Measurements from ENCODE around the gene DPP7.
"Not testable (repeated sequence)": the region's sequence is repeated elsewhere in the genome, so short reads cannot be mapped to it uniquely, and the experiment has no call there.

The DPP7 gene

DNA sequence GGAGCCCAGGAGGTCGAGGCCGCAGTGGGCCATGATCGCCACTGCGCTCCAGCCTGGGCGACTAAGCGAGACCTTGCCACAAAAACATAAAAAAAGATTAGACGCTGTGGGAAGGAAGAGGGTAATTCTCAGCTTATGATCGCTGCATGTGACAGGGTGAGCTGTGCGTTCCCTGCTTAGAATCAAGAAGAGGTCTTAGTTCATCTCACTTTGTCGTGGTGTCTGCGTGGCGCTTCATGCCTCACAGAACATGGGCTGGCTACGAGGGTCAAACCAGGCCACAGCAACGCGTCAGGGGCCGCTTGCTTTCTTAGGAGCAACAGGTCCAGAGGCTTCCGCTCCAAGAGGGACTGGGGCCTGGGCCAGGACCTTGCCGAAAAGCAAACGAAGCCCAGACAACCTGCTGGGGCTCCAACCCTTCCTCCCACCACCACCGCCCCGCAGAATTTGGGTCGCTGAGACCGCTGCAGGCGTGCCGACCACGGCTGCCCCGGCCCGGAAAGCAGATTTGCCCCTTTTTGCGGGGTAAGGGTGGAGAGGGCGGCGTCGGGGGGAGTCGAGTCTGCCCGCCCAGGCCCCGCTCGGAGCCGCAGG lies 14.4 kb upstream of the DPP7 start:
- peak; percentile 37 for DNase-seq

DNA sequence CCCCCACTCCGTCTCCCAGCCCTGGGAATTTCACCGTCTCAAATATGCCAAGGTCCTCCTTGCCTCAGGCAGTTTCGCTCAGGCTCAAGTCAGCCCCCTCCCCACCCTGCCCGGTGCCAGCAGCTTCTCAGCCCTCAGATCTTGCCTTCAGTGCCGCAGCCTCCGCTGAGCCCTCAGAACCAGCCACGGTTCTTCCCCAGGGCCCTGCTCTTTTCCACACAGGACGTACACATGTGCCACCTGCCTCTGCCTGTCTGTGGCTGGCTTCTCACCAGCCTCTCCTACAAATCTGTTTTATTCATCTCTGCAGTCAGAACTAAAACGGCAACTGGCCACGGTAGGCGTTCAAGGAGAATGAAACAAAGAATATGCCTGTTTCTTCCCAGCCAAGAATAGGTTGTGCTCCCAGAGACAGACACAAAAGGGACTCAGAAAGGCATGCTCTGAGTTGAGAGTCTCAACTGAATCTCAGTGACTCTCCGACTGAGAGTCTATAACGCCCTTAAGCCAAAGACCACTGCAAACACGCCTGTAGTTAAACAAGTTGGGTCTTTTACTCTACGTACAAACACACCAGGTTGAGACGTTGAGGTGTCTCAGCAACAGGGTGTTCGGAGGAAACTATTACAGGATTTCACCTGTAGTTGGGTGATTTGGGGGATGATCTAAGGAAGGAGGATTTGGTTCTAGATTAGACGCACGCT lies 13.8 kb upstream of the DPP7 start:
- no peak for DNase-seq

DNA sequence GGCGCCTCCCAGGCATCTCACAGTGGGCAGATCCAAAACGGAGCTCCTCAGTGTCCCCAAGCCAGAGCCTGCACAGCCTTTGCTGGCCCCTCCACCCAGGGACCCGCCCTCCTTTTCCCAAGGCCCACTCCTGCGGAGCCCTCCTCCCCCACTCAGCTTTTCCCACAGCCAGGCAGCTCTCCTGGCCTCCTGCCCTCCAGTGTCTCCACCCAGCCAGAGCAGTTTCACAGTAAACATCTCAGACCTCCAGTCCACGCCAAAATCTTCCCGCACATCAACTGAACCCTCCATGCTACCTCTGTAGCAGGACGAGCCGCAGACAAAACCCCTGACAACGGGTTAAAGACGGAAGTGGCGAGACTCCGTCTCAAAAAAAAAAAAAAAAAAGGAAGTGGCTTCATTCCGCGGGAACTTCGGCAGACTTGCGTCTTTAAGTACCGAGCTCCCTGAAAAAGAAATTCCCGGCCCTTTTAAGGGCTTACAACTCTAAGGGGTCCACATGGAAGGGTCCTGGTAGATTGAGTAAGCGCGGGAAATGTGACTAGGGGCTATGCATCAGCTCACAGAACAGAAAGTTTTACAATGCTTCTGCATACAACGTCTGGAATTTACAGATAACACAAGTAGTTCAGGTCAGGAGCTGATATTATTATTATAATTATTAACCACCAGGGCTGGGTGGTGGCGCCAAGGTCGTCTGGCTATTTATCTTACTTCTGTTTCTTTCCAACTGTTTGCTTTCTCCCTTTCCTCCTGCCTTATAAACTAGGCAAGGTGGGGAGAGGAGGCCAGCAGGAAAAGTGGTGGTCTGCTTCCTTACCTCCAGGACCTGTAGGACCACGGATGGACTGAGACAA lies 13.0 kb upstream of the DPP7 start:
- no peak for DNase-seq

DNA sequence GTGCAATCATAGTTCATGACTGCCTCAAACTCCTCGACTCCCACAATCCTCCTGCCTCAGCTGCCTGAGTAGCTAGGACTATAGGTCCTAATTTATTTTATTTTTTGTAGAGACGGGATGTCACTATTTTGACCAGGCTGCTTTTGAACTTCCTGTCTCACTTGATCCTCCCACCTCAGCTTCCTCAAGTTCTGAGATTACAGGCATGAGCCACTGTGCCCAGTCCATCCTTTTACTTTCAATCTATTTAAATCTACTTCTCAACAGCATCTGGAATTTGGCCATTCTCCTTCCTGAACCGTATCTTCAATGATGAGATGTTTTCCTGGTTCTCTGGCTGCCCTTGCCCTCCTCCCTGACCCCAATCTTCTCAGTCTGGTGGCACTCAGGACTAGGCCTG lies 12.3 kb upstream of the DPP7 start:
- DNase-seq = no peak

DNA sequence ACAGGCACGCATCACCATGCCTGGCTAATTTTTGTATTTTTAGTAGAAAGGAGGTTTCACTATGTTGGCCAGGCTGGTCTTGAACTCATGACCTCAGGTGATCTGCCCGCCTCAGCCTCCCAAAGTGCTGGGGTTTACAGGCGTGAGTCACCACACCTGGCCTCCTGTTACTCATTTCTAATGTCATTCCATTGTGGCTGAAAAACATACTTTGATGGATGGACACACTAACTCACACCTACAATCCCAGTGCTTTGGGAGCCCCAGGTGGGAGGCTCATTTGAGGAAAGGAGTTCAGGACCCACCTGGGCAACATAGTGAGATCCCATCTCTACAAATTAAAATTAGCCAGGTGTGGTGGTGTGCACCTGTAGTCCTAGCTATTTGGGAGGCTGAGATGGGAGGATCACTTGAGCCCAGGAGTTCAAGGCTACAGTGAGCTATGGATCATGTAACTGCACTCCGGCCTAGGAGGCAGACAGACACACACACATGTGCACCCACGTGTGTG lies 9.5 kb upstream of the DPP7 start:
- DNase-seq = not testable (repeated sequence)

DNA sequence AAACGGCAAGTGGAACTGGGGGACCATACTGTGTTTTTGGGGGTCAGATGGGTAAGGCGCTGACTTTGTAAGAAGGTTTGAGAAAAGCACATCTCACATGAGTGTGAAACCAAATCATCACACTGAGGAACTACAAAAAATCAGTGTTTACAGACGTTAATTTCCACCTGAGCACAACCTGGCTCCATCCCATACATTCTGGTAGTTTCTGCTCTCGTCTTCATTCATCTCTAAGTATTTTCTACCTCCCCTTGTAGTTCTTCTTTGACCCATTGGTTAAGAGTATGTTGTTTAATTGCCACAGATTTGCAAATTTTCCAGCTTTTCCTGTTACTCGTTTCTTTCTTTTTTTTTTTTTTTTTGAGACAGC lies 8.9 kb upstream of the DPP7 start:
- no peak for DNase-seq

DNA sequence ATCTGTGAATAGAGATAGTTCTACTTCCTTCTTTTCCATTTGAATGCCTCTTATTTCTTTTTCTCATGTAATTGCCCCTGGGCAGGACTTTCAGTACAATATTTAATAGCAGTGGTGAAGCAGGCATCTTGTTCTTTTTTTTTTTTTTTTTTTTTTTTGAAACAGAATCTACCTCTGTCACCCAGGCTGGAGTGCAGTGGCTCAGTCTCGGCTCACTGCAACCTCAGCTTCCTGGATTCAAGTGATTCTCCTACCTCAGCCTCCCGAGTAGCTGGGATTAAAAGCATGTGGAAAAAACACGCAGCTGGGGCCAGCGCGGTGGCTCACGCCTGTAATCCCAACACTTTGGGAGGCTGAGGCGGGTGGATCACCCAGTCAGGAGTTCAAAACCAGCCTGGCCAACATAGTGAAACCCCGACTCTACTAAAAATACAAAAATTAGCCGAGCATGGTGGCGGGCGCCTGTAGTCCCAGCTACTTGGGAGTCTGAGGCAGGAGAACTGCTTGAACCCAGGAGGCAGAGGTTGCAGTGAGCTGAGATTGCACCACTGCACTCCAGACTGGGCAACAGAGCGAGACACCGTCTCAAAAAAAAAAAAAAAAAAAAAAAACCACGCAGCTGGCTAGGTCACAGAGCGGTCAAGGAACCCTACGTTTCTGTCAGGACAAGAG lies 8.4 kb upstream of the DPP7 start:
- not testable (repeated sequence) for DNase-seq

DNA sequence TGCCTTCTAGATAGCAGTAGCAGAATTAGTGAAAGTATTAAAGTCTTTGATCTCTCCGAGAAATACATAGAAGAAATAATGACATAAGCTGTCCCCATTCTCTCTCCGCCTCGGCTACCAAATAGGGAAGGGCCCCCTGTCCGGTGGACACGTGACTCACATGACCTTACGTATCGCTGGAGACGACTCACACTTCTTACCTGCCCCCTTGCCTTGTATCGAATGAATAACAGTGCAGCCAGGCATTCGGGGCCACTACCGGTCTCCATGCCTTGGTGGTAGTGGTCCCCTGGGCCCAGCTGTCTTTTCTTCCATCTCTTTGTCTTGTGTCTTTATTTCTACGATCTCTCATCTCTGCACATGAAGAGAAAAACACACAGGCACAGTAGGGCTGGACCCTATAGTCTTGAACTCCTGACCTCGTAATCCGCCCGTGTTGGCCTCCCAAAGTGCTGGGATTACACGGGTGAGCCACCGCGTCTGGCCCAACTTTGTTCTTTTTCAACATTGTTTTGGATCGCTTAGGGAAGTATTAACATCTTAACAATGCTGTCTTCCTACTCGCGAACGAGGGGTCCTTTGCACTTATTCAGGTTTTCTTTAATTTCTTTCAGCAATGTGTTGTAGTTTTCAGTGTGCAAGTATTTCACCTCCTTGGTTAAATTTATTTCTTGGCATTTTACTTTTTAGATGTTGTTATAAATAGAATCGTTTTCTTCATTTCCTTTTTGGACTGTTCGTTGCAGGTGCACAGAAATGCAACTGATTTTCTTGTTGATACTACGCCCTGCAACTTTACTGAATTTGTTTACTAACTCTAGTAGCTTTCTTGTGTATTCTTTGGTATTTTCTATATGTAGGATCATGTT lies 7.6 kb upstream of the DPP7 start:
- DNase-seq = not testable (repeated sequence)

DNA sequence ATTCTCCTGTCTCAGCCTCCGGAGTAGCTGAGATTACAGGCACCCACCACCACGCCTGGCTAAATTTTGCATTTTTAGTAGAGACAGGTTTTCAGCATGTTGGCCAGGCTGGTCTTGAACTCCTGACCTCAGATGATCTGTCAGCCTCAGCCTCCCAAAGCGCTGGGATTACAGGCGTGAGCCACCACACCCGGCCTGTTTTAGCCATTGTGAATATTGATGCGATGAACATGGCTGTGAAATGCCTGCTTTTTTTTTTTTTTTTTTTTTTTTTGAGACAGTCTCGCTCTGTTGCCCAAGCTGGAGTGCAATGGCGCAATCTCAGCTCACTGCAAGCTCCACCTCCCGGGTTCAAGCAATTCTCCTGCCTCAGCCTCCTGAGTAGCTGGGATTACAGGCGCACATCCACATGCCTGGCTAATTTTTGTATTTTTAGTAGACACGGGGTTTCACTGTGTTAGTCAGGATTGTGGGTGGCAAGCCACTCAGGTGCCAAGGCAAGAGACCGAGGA lies 3.6 kb upstream of the DPP7 start:
- not testable (repeated sequence) for DNase-seq

DNA sequence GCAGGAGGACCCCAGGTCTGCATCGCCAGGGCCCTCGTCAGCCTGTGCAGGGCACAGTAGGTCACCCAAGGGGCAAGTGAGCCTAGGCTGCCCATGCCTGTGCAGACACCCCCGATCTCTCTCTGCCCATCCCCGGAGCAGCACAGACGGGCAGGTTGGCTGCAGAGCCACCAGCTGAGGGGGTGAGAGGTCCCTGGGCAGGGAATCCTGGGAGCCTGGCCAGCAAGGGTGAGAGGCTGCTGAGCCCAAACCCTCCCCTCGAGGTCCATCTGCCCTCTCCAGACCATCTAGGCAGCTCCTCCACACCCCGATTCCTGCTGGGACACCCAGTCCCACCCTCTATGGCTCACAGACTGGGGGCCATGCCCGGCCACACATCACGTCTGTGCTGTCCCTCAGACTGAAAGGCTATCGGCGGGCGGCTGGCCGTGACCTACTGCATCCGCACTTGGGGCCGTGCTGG lies 2.8 kb upstream of the DPP7 start:
- DNase-seq = no peak

DNA sequence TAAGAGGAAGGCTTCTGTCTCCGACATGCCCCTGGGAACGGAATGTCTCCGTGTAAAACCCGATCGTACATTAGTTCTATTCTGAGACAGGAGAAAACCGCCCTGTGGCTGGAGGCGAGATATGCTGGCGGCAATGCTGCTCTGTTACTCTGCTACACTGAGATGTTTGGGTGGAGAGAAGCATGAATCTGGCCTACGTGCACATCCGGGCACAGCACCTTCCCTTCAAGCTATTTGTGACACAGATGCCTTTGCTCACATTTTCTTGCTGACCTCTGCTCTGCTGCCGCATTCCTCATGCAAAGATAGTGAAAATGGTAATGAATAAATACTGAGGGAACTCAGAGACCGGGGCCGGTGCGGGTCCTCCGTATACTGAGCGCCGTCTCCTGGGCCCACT lies 2.2 kb upstream of the DPP7 start:
- DNase-seq = no peak

DNA sequence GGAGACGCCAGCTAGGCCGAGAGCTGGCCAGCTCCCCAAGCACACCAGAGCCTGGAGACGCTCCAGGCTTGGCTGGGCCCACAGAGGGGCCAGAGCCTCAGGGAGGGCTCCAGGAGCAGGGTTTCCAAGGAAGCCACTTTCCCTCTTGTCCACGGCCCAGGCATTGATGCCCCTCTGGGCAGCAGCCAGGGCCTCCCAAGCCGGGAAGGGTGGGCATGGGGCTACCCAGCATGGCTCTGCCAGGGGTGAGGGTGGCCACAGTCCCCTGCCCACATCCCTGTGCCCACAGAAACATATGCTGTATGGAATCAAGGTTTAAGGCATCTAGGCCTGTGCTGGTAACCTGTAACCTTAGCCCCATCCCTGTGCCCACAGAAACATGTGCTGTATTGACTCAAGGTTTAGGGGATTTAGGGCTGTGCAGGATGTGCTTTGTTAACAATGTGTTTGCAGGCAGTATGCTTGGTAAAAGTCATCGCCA lies 1.5 kb upstream of the DPP7 start:
- no peak for DNase-seq

DNA sequence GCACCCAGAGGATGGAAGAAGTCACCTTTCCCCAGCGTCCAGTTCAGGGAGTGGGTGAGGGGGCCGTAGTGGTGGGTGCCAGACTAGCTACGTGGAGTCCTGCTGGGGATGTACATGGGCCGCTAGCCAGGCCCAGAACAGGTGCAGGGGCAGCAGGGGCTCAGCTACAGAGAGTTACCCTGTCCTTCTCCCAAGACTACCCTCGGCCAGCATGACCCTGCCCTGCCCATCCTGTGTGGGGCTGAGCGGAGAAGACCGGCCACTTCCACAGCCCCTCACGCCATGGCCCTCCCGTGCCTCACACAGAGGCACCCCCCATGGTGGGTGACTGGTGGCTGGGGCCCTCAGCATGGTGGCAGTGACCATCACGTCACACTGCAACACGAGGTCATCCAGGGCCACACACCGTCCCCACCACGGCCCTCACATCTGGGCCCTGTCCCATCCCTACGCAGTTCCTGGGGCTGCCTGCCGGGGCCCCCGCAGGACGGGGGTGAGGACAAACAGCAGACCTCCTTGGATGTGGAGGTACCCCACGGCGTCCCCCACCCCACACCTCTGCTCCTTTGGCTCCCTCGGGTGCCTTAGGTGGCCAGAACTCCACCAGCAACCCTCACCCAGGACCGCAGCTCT lies 977 bp upstream of the DPP7 start:
- DNase-seq = no peak

DNA sequence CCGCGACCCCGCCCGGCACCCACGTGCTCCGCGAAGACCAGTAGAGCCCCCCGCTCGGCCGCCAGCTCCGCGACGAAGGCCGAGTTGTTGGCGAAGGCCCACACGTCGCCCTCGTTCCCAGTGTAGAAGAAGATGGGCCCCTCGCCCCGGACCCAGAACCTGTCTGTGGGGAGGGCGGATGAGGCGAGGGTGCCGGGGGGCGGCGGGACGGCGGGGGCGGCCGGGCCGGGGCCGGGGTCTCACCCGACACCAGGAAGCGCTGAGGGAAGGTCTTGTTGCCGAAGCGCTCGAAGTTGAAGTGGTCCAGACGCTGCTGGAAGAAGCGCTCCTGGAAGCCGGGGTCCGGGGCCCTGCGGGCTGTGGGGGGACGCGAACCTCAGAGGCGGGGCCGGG lies 317 bp downstream of the DPP7 start:
- peak; percentile 66 for DNase-seq

DNA sequence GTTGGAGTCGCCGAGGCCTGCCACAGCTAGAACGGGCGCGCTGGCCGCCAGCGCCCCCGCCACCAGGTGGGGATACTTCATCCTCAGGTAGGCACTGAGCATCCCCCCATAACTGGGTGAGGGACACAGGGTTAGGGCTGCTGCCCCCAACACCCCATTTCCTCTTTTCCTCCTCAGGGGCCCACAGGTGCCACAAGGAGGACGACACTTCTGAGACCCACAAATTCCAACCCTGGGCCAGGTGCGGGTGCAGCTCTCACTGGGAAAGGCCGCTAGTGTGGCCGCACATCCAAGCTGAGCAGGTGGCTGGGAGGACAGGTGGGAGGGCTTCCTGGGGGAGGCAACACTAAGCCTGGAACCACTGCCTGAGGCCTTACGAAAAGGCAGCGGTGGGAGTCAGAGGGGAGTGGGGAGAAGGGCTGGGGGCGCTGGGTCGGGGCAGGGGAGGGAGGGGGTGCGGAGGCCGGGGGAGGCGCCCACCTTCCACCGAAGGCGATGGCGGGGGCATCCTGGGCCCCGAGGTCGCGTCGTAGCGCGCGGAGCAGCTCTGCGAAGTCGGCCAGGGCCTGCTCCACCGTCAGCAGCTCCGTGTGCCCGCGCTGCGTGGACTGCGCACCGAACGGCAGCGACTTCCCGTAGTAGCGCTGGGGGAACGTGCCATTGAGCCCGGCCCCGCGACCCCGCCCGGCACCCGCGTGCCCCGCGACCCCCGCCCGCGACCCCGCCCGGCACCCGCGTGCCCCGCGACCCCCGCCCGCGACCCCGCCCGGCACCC lies 961 bp downstream of the DPP7 start:
- DNase-seq = no peak

DNA sequence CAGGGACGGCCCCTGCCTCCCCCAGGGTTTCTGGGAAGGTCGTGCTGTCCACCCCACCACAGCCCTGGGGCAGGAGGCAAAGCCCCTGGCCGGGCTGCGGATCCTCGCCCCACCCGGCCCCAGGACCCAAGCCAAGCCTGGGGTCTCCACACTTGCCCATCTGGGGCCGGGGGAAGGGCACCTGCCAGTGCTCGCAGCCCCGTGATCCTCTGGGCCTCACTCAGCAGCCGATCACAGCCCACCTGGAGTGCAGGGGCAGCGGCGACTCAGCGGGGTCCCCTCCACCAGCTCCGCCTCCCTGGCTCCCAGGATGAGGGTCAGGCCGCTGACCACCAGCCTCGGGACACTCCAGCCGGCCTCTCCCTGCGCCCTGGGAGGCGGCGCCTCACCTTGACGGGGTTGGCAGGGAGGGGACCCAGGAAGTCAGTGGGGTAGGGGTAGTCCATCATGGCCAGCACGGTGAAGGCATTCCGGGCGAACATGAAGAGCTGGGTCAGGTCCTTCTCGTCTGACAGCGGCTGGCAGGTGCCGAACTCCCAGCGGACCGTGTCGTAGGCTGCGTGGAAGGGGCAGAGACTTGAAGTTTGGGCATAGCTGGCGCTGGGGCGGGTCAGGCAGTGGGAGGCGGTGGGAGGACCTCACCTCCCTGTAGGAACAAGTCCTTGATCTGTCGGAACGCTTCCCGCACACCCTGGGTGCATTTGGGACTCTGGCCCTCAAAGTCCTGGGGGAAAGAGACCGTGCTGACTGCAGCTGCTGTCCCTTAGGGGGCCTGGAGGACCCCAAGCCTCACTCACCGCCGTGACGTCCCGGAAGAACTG lies 1.8 kb downstream of the DPP7 start:
- DNase-seq = no peak

DNA sequence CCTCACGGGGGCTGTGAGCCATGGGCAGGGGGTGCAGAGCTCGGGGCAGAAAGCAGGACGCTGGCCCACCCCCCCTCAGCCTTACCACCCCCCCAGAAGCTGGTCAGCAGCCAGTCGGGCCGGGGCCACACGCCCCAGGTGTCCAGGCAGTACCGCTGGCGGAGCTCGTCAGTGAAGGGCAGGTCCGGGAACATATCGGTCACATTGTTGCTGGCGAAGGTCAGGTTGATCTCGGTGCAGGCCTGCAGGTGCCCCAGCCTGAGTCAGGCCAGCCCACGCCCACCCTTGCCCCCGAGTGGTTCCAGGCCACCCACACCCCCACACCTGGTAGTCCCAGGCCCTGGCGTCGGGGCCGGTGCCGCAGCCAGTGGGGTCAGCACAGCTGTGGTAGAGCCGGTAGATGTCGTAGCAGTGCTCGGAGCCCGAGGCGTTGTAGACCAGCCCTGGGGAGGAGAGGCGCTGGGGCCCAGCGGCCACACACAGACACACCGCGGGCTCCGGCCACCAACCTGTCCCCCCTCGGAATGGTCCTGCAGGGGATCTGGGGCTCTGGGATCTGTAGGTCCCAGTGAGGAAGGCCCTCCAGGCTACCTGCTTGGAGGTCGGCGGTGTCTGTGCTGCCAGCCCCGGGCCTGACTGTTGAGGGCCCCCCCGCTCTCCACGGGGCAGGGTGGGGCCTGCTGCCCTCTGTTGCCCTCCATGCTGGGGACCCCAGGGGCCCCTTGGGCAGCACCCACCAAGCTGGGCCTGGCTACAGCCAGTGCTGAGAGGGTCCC lies 2.6 kb downstream of the DPP7 start:
- DNase-seq = no peak

DNA sequence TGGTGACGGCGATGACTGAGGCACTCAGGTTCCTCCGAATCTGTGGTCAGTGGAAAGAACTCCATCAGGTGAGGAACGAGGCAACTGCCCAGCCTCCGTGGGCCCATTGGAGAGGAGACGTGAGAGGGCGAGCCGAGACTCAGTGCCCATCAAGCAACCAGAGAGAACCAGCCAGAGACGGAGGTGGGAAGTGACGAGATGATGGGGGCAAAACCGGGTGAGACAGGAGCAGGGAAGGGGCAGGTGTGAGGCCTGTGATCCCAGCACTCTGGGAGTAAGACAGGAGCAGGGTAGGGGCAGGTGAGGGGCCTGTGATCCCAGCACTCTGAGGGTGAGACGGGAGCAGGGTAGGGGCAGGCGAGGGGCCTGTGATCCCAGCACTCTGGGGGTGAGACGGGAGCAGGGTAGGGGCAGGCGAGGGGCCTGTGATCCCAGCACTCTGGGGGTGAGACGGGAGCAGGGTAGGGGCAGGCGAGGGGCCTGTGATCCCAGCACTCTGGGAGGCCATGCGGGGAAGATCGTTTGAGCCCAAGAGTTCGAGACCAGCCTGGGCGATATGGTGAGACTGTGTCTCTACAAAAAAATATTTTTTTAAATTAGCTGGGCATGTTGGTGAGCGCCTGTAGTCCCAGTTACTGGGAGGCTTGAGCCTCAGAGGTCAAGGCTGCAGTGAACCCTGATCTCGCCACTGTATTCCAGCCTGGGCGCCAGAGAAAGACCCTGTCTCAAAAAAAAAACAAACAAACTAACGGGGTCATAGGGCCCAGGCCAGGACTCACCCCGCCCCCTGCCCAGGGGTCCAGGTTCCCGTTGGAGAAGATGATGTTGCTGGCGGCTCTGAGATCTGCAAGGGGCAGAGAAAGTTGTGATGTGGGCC lies 3.4 kb downstream of the DPP7 start:
- no peak for DNase-seq
